ENCODE measurements around the gene TMEM8B. TPM values are rescaled to one million over a fixed set of nuclear protein-coding genes. Genes with fewer than 3 reads are reported as not detected.

The TMEM8B gene
- total and polyA plus RNA-seq, 10 of the 15 experiments (the other 5 are each of a cell fraction or from before 2014, with no cell fraction given): 0.19 to 7.6 (median 2.5) TPM

GRCh38 chr9:35834260-35835215 lies 5.5 kb downstream of the TMEM8B start:
- intact Hi-C loops (cut with micrococcal nuclease; ENCODE audit: unreplicated experiment) (loop anchor here (1.0 kb wide), 1 partner anchor 8 kb away; no protein-coding TSS in a partner anchor), in situ Hi-C loops (cut with MboI) (no loop called here)
- SMC1A ChIA-PET (ENCODE audit: uncharacterized antibody, unreplicated experiment): interaction anchor here (0.6 to 8.9 kb wide), 10 partner anchors 8 to 106 kb away, joined by 3 to 118 read pairs (median 5); partner anchors contain the start of gene SPAG8
- ATAC-seq: peak; percentile 65
- peak; percentile 18 for FAIRE-seq
- H3K4me1 ChIP-seq (ENCODE audit: control insufficient read depth, insufficient read depth, low read length): peaks cover 28% of the 10 kb centered on the region
- no peaks in the 10 kb centered on the region; the same call in 1 of the 2 replicates for H3K79me2 ChIP-seq (ENCODE audit: control insufficient read depth, insufficient read depth, low read length)
- H3K27me3 ChIP-seq (replicated peaks in 1 of 2; ENCODE audit: control insufficient read depth in 2 of 2, insufficient read depth in 2 of 2, low read length in 1 of 2): no peaks in the 10 kb centered on the region
- 74% methylated on average over 14 of the region's 14 CpGs for WGBS (ENCODE audit: insufficient coverage, insufficient replicate concordance, low lambda C conversion rate, missing lambda C conversion rate)
- no peaks in the 10 kb centered on the region for H3K36me3 ChIP-seq (ENCODE audit: control insufficient read depth in 2 of 2, insufficient read depth in 2 of 2, low read length in 1 of 2)
- DNase-seq (ENCODE audit: low read depth, low spot score): no peak
- H3K4me3 ChIP-seq: peak overlapping the region; percentile 10; the same call in 1 of the 2 replicates
- H4K20me1 ChIP-seq (ENCODE audit: control insufficient read depth, insufficient read depth): no peaks in the 10 kb centered on the region
- RAD21 ChIA-PET (ENCODE audit: unreplicated experiment): interaction anchor here (0.9 to 5.4 kb wide), 10 partner anchors 9 to 188 kb away, joined by 3 to 41 read pairs (median 4); partner anchors contain the start of genes CREB3, SPAG8 and TLN1
- BruUV-seq (replicated peaks): no TSS peak
- H2AFZ ChIP-seq (ENCODE audit: control insufficient read depth, low read depth, low read length): peak overlapping the region; percentile 24
- no peaks in the 10 kb centered on the region for H3K9me3 ChIP-seq (replicated peaks; ENCODE audit: control insufficient read depth, insufficient read depth, low read length)
- peak overlapping the region; percentile 54 for H3K27ac ChIP-seq (ENCODE audit: control insufficient read depth, insufficient read depth)
- POLR2A ChIA-PET: interaction anchor here (0.6 to 6.2 kb wide), 3 partner anchors 11 to 705 kb away, joined by 3 to 80 read pairs (median 5); no protein-coding TSS in a partner anchor
- CTCF ChIA-PET: interaction anchor here (1.0 to 7.8 kb wide), 18 partner anchors 8 to 138 kb away, joined by 3 to 59 read pairs (median 6); partner anchors contain the start of genes HINT2 and SPAG8
- peak overlapping the region; percentile 29; the same call in 1 of the 2 replicates for H3K9ac ChIP-seq (ENCODE audit: control insufficient read depth, insufficient read depth, low read length)
- H3K4me2 ChIP-seq (ENCODE audit: control insufficient read depth, insufficient read depth): peak overlapping the region; percentile 56
- peak; percentile 36 to 72; a peak in 2 of 4 replicates for TF ChIP-seq BHLHE40 (IDR thresholded peaks at IDR 0.05; ENCODE audit: borderline replicate concordance in 1 of 2, low read depth in 2 of 2, low read length in 1 of 2)
- TF ChIP-seq, protein P1, sequence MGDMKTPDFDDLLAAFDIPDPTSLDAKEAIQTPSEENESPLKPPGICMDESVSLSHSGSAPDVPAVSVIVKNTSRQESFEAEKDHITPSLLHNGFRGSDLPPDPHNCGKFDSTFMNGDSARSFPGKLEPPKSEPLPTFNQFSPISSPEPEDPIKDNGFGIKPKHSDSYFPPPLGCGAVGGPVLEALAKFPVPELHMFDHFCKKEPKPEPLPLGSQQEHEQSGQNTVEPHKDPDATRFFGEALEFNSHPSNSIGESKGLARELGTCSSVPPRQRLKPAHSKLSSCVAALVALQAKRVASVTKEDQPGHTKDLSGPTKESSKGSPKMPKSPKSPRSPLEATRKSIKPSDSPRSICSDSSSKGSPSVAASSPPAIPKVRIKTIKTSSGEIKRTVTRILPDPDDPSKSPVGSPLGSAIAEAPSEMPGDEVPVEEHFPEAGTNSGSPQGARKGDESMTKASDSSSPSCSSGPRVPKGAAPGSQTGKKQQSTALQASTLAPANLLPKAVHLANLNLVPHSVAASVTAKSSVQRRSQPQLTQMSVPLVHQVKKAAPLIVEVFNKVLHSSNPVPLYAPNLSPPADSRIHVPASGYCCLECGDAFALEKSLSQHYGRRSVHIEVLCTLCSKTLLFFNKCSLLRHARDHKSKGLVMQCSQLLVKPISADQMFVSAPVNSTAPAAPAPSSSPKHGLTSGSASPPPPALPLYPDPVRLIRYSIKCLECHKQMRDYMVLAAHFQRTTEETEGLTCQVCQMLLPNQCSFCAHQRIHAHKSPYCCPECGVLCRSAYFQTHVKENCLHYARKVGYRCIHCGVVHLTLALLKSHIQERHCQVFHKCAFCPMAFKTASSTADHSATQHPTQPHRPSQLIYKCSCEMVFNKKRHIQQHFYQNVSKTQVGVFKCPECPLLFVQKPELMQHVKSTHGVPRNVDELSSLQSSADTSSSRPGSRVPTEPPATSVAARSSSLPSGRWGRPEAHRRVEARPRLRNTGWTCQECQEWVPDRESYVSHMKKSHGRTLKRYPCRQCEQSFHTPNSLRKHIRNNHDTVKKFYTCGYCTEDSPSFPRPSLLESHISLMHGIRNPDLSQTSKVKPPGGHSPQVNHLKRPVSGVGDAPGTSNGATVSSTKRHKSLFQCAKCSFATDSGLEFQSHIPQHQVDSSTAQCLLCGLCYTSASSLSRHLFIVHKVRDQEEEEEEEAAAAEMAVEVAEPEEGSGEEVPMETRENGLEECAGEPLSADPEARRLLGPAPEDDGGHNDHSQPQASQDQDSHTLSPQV (IDR thresholded peaks at IDR 0.05): no peak
- no peak for TF ChIP-seq E4F1 (IDR thresholded peaks at IDR 0.05; ENCODE audit: borderline replicate concordance, partially characterized antibody)
- TF ChIP-seq YBX1 (IDR thresholded peaks at IDR 0.05): no peak
- TF ChIP-seq ATF2 (IDR thresholded peaks at IDR 0.05; ENCODE audit: low read length): no peak
- TF ChIP-seq ZNF207 (IDR thresholded peaks at IDR 0.05; ENCODE audit: borderline replicate concordance): no peak
- TF ChIP-seq RELA (IDR thresholded peaks at IDR 0.05; ENCODE audit: borderline replicate concordance, partially characterized antibody): no peak
- peak; percentile 4; the same call in 1 of the 2 replicates for TF ChIP-seq USF2 (IDR thresholded peaks at IDR 0.05; ENCODE audit: borderline replicate concordance, low read depth, low read length)

All from GM12878 (cell line).